GM21576 (cell line): ENCODE results near the gene ELMO1.

Source experiments
- ATAC-seq: cut with Tn5 transposase; IDR thresholded peaks from one replicate; pipeline ENCODE4 v1.9.1; 2021; ENCODE audit warnings: mild to moderate bottlenecking, moderate library complexity; ENCODE audit not compliant: unreplicated experiment

ELMO1 gene

DNA sequence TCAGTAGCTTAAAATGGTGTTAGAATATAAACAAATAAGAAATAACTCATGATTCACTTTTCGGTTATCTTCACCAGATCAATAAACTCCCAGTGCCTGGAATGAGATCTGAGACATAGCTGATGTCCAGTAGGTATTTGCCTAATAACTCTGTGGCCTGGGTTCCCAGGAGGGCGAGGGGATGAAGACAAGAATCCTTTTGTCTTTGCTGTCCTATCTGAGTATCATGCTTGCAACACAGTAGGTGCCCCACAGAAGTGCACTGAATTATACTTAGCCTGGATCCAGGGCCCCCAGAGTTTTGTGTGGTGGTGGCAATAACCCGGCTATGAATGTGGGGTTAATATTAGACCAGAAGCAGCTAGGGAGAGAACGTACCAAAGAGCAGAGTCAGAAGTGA lies 374.3 kb downstream of the ELMO1 start:
- ATAC-seq: no peak

DNA sequence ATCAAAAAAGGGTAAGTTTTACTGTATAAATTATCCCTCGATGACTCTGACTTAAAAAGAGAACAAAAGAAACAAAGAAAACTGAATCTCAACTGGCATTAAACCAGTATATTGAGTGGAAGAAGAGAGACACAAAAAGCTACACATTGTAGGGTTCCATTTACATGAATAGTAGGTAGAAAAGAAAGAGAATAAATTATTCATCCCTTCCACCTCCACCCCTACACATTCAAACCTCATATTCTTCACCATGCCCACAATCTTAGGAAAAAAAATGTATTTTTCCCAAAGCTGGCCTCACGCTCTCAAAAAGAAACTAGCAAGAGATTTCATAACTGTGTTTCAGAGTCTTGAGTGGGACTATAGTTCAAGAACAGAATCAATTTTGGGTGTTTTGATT lies 377.5 kb downstream of the ELMO1 start:
- ATAC-seq: no peak

DNA sequence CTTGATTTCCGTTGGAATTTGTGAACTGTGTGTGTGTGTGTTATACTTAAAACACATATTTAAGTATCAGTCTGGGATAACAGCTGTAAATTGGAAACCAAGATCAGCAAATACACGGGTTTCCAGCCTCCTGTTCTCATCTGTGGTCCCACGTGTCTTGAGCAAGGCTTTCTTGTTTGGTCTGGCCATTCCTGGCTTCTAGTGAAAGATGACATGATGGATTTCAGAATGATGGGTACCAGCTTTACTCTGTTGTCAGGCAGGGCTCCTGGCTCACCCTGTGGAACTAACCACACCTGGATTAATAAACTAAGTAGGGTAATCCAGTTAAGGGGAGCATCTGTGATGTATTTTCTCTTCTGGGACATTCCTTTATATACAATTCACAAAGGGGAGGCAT lies 378.2 kb downstream of the ELMO1 start:
- no peak for ATAC-seq

DNA sequence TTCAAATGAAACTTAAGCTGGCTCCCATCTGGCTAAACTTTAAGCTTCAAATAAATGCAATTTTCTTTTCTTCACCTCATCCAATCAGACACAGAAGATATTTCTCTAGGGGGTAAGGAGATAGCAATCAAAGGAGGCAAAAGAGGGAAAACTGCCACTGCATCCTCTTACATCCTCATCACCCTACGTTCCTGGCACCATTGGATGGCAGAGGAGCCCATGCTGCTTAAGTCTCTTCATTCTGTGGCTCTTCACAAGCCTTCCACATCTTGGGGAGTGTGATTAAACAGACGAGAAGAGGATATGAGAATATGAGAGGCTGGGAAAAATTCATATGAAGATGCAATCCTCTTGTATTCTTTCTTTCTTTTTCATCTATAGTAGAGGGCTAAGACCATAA lies 378.6 kb downstream of the ELMO1 start:
- ATAC-seq: no peak

DNA sequence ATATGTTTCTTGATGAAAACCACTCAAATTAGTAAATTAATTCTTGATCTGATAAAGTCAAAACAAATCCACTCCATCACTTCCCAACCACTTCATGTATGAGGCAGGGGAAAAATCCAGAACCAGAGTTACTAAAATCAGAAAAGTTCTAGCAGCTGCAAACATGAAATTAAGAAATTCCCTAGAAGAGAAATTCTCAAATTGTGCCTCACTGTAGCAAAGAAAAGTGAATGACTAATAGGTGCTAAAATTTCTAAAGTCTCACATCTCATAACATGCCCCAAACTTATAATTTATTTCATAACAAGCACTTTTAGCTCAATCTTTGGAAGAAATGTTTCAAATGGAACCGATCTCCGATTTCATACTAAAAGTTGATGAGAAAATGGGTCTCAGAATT lies 379.3 kb downstream of the ELMO1 start:
- ATAC-seq: no peak

DNA sequence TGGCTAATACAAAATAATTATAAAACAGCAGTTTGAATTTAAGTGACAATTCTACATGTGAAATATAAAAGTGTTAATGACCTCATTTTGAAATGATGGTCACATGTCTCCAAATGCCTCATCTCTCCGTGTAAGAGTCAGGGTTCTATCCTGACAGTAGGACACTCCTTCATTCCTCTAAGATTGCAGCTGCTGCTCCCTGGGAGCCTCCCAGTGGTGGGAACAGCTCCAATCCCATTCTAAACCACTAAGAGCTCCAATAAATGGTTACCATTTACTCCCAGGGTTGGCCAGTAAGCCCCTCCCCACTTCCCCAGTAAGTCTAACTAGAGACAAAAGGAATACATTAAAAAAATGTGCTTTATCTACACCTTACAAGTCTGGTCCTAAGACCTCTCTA lies 379.8 kb downstream of the ELMO1 start:
- no peak for ATAC-seq

DNA sequence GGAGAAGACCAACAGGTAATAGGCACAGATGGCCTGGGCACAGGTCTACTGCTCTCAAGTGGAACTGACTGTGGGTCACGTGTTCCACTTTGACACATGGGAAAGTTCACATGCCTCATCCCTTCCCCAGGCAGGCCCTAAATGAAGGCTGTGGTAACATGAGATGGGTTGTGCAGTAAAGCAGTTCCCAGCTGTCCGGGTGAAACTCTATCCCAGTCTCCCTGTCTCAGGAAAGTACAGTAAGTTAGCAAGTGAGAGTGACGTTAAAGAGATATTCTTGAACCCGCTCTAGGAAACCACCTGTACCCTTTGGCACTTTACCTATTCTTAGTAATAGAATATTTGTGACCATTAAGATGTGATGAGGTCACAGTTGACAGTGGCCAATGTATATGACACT lies 380.6 kb downstream of the ELMO1 start:
- no peak for ATAC-seq

DNA sequence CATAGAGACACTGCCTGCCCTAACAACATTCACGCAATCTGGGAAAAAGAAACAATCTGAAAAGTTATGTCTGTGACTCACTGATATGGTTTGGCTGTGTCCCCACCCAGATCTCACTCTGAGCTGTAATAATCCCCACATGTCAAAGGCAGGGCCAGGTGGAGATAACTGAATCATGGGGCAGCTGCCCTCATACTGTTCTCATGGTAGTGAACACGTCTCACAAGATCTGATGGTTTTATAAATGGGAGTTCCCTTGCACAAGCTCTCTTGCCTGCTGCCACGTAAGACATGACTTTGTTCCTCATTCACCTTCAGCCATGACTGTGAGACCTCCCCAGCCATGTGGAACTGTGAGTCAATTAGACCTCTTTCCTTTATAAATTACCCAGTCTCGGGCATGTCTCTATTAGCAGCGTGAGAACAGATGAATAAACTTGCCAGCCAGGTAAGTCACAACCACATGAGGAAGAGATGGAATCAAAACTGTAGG lies 382.8 kb downstream of the ELMO1 start:
- no peak for ATAC-seq

DNA sequence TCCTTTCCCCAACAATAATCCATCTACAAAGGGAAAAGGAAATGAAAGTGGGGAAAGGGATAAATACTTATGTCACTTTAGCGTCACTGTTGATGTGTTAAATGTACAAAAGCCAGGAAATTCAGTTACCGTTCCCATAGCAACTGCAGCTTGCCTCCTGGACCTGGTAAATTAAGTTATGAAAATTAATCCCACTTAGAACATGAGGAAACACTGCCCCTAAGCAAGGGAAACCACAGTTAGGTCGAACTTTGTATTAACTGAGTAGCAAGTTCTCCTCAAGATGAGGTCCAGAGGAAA lies 386.2 kb downstream of the ELMO1 start:
- ATAC-seq: no peak

DNA sequence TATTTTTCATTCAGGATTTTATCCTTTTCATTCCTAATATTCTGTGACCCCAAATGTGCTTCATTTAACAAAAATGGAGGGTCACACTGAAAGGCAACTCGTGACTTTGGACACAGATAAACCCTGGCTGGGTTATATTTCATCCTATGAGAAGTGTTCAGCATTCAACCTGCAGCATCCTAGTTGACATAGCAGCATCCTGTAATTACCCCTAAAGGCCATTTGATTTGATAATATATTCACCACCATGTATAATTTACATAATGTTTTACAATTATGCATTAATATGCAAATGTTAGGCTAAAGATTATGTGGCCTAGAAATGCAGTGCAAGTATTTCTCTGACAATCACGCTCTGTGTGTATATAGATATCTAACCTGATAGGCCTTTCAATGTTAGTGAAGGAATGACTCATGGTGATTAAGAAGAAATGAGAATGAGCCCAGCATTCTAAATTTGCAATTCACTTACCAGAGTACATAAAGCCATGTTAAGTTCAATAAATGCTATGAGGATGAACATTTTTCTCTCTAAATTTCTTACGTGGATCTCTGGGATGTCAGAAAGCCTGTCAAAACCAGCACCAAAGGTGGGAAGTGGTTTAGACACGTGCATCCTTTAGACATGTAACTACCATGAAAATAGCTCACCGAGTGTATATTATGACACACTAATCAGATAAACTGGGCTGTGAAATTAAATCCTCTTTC lies 386.7 kb downstream of the ELMO1 start:
- ATAC-seq: no peak

DNA sequence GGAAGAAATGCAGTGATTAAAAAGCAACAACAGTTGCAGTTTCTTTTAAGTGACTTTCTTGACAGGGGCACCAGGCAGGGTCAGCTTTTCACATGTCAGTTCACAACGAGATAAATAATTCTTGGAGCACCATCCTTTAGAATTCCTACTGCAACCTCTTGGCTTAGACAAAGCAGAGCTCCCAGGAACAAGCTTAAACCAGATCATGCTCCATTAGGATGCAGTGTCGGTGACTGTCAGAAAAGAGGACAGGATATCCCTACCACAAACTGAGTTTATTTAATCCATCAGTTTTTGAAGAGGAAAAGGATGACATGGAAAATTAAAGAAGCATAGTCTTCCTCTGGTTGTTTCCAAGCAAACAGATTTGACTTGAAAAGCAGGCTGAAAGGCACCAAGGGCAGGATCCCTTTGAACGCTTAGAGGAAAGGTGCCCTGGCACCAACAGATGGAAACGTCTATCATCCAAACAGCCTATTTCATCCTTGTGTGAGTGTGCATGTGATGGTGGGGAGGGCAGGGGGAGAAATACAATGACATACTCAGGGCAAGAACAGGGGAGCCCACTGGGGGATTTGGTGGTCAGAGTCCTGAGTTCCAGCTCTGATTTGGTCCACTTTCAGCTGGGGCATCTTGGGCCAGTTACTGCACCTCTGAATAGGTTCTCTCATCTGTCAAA lies 392.3 kb downstream of the ELMO1 start:
- no peak for ATAC-seq

DNA sequence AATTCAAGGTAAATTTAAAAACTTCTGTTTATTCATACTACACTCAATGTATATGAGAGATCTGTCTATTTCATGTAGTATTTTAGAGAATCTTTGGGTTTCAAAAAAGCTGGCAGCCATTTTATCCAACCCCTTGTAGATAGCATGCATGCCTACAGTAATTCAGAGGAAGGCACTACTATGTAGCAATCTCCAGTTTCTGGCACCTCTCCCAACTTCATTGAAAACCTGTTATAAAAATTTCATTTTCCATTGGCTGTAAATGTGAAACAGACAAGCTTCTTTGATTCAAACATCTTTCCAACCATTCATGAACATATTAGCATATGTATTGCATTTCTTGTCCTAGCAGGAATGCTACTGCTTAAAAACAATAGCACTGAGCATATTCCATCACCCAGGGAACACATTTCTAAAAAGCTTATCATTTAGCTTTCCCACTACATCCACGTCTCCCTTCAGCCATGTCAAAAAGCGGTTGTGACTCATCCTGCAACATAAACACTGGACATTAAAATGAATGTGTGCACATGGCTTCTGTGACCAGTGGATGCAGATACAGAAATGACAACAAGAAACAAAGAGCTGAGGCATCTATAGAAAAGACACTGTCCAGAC lies 393.9 kb downstream of the ELMO1 start:
- no peak for ATAC-seq

DNA sequence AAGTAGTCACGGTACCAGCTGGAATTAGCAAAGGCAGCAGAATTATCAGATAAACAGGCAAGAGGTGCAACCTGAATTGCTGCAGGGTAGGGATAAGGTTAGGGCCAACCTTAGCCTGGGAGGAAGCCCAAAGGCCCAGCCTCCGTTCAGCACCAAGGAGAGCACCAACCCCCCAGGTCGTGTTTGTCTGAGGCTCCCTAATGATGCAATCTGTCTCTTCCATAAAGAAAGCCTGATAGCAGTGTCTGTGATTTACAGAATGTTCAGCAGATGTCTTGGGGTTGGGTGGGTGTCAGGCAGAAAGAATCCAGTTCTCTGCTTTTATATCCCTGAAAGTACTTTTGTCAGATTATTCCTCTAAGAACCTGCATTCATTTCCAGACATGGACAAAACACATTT lies 396.0 kb downstream of the ELMO1 start:
- ATAC-seq: no peak

DNA sequence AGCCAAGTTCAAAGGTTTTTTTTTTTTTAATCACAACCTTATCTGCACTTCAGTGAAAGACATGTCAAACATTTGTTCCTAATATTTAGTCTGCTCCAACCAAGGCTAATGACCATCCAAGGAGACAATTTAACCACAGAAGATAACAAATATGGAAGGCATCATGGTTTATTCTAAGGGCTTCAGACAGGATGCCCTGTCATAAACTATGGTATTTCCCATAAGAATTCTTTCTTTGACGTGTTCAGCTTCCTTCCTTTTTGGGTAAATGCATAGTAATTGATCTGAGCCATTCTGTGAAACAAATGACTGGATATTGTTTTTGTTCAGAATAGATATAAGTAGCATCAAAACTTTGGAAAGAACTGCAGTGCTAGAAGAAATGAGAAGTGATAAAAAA lies 397.9 kb downstream of the ELMO1 start:
- ATAC-seq: no peak

DNA sequence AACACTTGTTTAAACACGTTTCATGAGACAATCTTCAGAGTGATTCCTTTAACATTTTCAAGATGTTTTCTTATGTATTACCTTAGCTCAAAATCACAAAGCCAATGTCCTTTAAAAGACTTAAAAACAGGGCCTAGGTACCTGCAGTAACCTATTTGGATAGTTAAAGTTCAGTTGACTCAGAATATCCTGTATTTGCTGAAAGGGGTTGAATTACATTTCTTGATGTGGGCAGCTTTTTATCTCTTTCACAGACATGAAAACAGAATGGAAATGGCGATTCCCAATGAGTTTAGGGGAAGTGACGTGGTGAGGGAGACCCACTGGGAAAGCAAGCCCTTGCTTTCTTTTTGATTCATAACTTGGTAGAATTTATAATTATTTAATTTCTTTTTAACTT lies 400.0 kb downstream of the ELMO1 start:
- no peak for ATAC-seq

DNA sequence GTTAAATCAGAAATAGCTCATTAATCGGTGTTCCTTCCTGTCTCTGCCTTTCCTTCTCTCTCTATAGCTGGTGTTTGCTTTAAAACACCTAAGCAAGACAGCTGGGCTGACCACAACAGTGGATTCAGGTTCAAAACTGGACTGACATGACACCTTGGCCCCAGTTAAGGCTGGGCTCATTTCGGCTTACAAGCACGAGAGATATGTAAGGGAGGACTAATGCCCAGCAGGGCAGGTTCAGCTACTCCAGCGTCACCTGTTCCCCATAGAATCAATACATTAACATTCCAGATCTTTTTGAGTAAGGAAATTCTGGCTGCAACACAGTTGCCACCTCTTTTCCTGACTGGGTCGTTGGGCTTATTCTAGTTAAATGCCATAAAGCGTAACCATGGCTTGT lies 401.4 kb downstream of the ELMO1 start:
- no peak for ATAC-seq

DNA sequence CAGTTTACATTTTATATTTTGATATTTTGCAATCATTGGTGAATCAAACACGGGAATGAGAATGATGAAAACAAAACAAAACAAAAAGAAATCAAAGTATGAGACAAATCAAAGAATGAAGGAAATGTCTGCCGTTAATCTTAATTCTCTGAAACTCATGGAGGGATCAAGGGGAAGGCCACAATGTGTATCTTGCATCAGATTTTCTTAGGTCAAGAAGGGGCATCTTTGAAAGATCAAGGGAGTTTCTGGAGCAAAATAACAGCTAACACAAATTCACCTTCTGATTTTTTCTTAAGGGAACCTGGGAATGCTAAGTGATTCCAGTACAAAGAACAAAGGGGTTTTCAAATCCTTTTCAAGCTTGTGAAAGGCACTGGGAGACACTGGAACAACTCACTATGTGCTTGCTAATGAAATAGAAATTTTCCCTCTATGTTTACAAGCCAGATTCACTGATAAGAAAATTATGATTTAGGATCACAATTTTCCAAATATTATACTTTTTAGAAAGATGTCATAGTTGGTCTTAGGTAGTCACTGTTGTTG lies 402.1 kb downstream of the ELMO1 start:
- no peak for ATAC-seq

DNA sequence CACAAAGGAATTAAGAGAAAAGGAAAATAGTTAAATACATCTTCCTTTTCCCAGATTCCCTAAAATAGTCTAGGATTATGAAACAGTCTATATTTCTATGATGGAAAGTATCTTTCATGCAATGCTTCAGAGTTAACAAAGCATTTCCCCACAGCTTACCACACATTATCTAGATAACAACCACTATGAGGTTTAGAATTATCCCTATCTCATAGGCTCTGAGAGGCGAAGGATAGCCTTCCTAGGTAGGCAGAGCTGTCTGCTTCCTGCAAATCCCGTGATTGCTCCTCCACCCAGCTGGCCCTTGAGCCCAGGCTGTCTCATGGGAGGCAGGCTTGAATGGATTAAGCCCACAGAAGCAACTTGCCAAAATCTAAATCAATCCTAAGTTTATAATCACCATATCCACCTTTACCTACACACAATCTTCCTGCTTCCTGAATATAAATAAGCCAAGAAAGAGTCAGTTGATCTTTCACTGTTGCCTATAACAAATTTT lies 402.9 kb downstream of the ELMO1 start:
- no peak for ATAC-seq

DNA sequence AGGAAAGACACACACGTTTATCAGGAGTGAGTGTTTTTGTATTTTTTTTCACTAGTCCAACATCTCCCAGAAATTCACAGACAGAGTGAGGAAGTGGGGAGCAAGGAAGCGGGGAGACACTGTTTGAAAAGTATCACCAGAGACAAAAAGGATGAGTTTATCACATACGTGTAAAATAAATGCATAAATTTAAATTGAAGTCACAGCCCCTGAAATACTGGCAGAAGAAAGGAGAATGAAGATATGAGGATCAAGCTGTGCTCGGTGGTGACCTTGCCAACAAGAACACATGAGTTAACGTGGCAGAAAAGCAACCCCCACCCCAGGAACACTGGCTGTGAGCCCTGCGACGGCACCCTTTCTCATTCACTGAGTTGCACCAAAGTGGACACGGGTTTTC lies 407.2 kb downstream of the ELMO1 start:
- ATAC-seq: no peak

DNA sequence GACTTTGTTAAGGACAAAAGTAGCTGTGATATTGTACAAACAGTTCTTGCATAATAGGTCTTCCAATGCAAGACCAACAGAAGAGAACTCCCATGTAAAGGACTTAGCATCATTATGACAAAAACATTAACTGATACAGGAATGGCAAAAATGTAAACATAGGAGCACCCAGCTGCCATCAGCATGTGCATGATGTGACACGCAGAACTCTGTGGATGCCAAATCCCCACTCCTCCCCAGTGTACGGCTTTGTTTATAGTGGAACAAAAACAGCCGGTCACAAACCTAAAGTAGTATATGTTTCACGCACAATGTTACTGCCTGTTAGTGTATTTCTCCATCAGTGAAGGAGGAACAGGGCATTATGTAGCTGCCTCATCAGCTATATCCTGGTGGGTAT lies 408.3 kb downstream of the ELMO1 start:
- ATAC-seq: no peak

DNA sequence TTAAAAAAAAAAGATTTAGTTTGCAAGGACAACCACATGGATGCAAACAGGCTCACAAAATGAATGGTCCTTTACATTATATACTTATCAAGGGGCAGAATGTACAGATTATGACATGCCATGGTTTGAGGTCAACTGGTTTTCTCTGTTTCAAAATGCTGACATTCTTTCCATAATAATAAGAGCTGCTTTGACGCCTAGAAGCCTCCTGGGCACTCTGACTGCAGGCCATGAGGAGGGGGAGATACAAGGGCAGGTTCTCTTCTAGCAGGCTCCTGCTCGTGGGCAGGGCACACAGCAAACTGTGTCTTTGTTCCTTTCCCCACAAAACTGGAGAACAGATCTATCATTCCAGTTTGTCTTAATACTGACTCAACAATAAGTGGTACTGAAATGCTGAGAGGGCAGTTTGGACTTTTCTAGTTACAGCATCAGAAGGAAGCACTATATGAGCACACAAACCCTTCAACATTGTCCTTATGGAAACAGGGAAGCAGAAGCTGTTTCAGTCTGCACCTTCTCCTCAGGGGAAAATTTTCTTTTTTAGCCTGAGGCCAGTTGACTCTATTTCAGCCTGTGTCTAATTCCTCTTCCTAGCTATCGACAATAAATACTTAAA lies 409.4 kb downstream of the ELMO1 start:
- no peak for ATAC-seq

DNA sequence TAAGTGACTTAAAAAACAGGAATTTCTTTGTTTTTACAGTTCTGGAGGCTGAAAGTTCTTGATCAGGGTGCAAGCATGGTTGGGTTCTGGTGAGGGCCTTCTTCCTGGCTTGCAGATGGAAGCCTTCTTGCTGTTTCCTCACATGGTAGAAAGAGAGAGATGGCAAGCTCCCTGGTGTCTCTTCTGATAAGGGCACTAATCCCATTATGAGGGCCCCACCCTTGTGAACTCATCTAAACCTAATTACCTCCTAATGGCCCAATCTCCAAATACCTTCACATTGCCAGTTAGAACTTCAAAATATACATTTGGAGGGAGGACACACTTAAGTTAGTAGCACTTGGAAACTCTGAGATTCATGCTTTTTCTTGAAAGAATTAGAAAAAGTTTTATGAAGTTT lies 410.0 kb downstream of the ELMO1 start:
- ATAC-seq: no peak
